Measurements from ENCODE around the gene HNRNPK. TPM values are rescaled to one million over a fixed set of nuclear protein-coding genes. Genes with fewer than 3 reads are reported as not detected.
A peak's percentile ranks its signal among the peaks of the same experiment; 100 is the strongest.

The HNRNPK gene
- total and polyA plus RNA-seq, 10 of the 15 experiments (the other 5 are each of a cell fraction or from before 2014, with no cell fraction given) = 235 to 970 (median 652) TPM

DNA sequence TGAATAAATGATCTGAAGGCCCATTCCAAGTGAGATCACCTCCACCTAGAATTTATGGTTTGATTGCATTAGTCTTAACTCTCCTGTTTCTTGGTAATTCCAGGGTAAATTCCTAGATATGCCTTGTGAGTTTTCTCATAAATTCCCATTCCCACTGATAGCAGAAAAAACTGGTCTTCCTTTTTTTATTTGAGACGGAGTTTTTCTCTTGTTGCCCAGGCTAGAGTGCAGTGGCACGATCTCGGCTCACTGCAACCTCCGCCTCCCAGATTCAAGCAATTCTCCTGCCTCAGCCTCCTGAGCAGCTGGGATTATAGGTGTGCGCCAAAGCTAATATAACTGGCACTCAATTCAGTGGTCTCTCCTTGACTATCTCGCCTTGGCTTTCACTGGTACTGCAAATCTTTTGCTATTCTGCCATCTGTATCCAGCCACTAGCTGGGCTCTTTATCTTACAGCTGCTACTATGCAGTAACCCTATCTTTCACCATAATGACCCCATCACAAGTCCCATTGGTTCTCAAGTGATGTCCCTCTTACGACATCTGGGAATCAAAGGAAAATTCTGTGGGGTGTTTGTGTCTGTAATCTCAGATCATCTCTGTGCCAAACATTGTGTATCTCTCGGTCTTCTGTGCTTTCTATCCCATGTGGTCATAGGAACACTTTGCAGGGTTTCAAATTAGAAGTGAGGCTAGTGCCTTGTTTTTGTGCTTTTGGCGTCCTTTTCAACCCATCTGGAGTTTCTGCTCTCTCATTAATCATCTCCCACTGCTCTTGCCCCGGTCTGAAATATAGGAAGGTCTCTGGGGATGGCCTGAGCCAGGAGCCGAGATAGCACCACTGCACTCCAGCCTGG lies 14.4 kb downstream of the HNRNPK start (continued):
- no peak for TF ChIP-seq WRNIP1 (IDR thresholded peaks at IDR 0.05; ENCODE audit: borderline replicate concordance, low read depth, low read length)
- no peak for TF ChIP-seq MTA2 (IDR thresholded peaks at IDR 0.05; ENCODE audit: low read depth)
- no peak for TF ChIP-seq POLR2AphosphoS2 (IDR thresholded peaks at IDR 0.05; ENCODE audit: low read depth, low read length)
- TF ChIP-seq CEBPB (IDR thresholded peaks at IDR 0.05; ENCODE audit: borderline replicate concordance in 1 of 2, low read depth in 2 of 2, low read length in 2 of 2) = no peak
- no peak for TF ChIP-seq HDAC2 (IDR thresholded peaks at IDR 0.05)
- TF ChIP-seq RUNX3 (IDR thresholded peaks at IDR 0.05; ENCODE audit: low read length) = no peak
- no peak for TF ChIP-seq ZNF384 (IDR thresholded peaks at IDR 0.05; ENCODE audit: borderline replicate concordance, low read depth, low read length)
- peak; percentile 64 for TF ChIP-seq PML (IDR thresholded peaks at IDR 0.05; ENCODE audit: low read length)
- TF ChIP-seq MEF2A (IDR thresholded peaks at IDR 0.05; ENCODE audit: insufficient read depth, low read depth, low read length) = no peak
- TF ChIP-seq ASH2L (IDR thresholded peaks at IDR 0.05; ENCODE audit: borderline replicate concordance, low read depth) = no peak
- TF ChIP-seq, protein P1, sequence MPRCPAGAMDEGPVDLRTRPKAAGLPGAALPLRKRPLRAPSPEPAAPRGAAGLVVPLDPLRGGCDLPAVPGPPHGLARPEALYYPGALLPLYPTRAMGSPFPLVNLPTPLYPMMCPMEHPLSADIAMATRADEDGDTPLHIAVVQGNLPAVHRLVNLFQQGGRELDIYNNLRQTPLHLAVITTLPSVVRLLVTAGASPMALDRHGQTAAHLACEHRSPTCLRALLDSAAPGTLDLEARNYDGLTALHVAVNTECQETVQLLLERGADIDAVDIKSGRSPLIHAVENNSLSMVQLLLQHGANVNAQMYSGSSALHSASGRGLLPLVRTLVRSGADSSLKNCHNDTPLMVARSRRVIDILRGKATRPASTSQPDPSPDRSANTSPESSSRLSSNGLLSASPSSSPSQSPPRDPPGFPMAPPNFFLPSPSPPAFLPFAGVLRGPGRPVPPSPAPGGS (IDR thresholded peaks at IDR 0.05; ENCODE audit: borderline replicate concordance, insufficient read depth, low read depth, low read length, poor library complexity, severe bottlenecking) = peak; percentile 15
- no peak for TF ChIP-seq SMARCA5 (IDR thresholded peaks at IDR 0.05)
- no peak for TF ChIP-seq SMC3 (IDR thresholded peaks at IDR 0.05; ENCODE audit: borderline replicate concordance, low read length)
- no peak for TF ChIP-seq ZZZ3 (IDR thresholded peaks at IDR 0.05; ENCODE audit: control insufficient read depth, insufficient read length, low read depth)
- TF ChIP-seq, protein P2, sequence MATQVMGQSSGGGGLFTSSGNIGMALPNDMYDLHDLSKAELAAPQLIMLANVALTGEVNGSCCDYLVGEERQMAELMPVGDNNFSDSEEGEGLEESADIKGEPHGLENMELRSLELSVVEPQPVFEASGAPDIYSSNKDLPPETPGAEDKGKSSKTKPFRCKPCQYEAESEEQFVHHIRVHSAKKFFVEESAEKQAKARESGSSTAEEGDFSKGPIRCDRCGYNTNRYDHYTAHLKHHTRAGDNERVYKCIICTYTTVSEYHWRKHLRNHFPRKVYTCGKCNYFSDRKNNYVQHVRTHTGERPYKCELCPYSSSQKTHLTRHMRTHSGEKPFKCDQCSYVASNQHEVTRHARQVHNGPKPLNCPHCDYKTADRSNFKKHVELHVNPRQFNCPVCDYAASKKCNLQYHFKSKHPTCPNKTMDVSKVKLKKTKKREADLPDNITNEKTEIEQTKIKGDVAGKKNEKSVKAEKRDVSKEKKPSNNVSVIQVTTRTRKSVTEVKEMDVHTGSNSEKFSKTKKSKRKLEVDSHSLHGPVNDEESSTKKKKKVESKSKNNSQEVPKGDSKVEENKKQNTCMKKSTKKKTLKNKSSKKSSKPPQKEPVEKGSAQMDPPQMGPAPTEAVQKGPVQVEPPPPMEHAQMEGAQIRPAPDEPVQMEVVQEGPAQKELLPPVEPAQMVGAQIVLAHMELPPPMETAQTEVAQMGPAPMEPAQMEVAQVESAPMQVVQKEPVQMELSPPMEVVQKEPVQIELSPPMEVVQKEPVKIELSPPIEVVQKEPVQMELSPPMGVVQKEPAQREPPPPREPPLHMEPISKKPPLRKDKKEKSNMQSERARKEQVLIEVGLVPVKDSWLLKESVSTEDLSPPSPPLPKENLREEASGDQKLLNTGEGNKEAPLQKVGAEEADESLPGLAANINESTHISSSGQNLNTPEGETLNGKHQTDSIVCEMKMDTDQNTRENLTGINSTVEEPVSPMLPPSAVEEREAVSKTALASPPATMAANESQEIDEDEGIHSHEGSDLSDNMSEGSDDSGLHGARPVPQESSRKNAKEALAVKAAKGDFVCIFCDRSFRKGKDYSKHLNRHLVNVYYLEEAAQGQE (IDR thresholded peaks at IDR 0.05; ENCODE audit: low read depth, low read length) = no peak
- TF ChIP-seq CBFB (IDR thresholded peaks at IDR 0.05; ENCODE audit: low read depth) = 0 out of 2 replicates have a peak, but pooled peaks have one; percentile 29
- no peak for TF ChIP-seq MYB (IDR thresholded peaks at IDR 0.05; ENCODE audit: borderline replicate concordance, low read depth, low read length)
- no peak for TF ChIP-seq SUPT20H (IDR thresholded peaks at IDR 0.05; ENCODE audit: borderline replicate concordance, control insufficient read depth, low read depth, low read length)
- TF ChIP-seq, protein P3, sequence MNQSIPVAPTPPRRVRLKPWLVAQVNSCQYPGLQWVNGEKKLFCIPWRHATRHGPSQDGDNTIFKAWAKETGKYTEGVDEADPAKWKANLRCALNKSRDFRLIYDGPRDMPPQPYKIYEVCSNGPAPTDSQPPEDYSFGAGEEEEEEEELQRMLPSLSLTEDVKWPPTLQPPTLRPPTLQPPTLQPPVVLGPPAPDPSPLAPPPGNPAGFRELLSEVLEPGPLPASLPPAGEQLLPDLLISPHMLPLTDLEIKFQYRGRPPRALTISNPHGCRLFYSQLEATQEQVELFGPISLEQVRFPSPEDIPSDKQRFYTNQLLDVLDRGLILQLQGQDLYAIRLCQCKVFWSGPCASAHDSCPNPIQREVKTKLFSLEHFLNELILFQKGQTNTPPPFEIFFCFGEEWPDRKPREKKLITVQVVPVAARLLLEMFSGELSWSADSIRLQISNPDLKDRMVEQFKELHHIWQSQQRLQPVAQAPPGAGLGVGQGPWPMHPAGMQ (IDR thresholded peaks at IDR 0.05; ENCODE audit: borderline replicate concordance) = no peak
- TF ChIP-seq SMAD1 (IDR thresholded peaks at IDR 0.05; ENCODE audit: low read depth, partially characterized antibody) = no peak
- TF ChIP-seq, protein P4, sequence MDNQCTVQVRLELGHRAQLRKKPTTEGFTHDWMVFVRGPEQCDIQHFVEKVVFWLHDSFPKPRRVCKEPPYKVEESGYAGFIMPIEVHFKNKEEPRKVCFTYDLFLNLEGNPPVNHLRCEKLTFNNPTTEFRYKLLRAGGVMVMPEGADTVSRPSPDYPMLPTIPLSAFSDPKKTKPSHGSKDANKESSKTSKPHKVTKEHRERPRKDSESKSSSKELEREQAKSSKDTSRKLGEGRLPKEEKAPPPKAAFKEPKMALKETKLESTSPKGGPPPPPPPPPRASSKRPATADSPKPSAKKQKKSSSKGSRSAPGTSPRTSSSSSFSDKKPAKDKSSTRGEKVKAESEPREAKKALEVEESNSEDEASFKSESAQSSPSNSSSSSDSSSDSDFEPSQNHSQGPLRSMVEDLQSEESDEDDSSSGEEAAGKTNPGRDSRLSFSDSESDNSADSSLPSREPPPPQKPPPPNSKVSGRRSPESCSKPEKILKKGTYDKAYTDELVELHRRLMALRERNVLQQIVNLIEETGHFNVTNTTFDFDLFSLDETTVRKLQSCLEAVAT (IDR thresholded peaks at IDR 0.05) = no peak
- TF ChIP-seq EZH2 (IDR thresholded peaks at IDR 0.05; ENCODE audit: borderline replicate concordance, control insufficient read depth, low read depth, low read length) = no peak
